ENCODE results near the gene LGALS4.
"Not testable (repeated sequence)": the region's sequence is repeated elsewhere in the genome, so short reads cannot be mapped to it uniquely, and the experiment has no call there.

The LGALS4 gene

DNA sequence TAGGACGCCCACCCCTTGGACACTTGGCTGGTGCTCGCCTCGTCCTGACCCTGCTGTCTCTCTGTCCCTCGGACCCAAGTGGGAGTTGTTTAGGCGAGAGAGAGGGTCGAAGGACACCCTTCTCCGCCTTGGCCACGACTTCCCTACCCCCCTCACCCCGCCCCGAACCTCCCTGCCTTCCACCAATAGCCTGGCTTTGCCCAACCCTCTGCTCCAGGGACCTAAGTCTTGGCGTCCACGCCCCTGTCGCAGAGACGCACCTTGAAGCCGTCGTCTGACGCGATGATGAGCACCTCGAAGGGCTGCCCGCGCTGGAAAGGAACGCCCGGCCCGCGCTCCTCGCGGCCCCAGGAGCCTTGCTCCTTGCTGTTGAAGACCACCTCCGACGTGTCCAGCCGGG, 41.2 kb downstream of the LGALS4 start:
- not testable (repeated sequence) for FAIRE-seq; DNase-seq (ENCODE audit: low spot score)

DNA sequence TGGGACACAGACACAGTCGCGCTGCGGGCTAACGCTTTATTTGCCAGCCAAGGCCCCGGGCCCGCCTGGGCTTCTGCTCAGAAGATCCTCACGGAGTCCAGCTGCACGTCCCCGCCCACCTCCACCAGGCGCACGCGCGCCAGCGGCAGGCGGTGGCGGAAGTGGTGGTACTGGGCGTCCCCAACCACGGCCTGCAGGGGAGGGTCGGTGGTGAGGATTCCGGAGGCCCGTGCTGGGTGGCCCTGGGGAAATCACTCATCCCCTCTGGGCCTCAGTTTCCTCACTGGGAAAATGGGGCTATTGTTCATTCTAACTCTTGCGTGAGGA, 41.8 kb downstream of the LGALS4 start:
- FAIRE-seq; DNase-seq (ENCODE audit: low spot score): not testable (repeated sequence)

- not testable (repeated sequence) for DNase-seq (ENCODE audit: low spot score); FAIRE-seq
Measured at GRCh38 chr19:38770228-38770948, 42.4 kb downstream of the LGALS4 start.

- DNase-seq (ENCODE audit: low spot score) (no peak), FAIRE-seq (no peak)
Measured at GRCh38 chr19:38769635-38770211, 43.0 kb downstream of the LGALS4 start.

DNA sequence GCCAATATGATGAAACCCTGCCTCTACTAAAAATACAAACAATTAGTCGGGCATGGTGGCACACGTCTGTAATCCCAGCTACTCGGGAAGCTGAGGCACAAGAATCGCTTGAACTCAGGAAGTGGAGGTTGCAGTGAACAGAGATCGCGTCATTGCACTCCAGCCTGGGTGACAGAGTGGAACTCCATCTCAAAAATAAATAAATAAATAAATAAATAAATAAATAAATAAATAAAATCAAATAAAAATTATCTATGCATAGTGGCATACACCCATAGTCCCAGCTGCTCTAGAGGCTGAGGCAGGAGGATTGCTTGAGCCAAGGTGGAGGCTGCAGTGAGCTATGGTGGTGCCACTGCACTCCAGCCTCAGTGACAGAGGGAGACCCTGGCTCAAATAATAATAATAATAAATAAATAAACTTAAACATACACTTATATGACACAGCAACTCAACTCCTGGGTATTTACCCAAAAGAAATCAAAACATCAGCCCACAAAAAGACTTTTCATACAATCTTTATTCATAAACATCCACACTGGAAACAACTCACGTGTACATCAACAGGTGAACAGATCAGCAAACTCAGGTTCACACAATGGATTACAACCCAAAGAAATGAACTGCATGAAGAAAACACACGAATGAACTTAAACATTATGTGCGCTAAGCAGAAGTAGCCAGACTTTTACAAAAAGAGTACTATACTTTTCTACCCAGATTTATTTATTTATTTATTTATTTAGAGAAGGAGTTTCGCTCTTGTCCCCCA, 46.3 kb downstream of the LGALS4 start:
- FAIRE-seq = no peak
- DNase-seq (ENCODE audit: low spot score) = no peak

- FAIRE-seq = no peak
- no peak for DNase-seq (ENCODE audit: low spot score)
Measured at GRCh38 chr19:38765214-38765613, 47.5 kb downstream of the LGALS4 start.

- FAIRE-seq (peak; percentile 95), DNase-seq (ENCODE audit: low spot score) (peak; percentile 64)
Measured at GRCh38 chr19:38763795-38764220, 48.9 kb downstream of the LGALS4 start.

DNA sequence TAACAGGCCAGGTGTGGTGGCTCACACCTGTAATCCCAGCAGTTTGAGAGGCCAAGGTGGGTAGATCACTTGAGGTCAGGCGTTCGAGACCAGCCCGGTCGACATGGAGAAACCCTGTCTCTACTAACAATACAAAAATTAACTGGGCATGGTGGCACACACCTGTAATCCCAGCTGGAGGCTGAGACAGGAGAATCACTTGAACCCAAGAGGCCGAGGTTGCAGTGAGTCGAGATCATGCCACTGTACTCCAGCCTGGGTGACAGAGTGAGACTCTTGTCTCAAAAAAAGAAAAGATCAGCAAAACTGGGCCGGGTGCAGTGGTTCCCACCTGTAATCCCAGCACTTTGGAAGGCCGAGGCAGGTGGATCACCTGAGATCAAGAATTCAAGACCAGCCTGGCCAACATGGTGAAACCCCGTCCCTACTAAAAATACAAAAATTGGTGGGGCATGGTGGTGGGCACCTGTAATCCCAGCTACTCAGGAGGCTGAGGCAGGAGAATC, 50.8 kb downstream of the LGALS4 start:
- DNase-seq (ENCODE audit: low spot score); FAIRE-seq: not testable (repeated sequence)

DNA sequence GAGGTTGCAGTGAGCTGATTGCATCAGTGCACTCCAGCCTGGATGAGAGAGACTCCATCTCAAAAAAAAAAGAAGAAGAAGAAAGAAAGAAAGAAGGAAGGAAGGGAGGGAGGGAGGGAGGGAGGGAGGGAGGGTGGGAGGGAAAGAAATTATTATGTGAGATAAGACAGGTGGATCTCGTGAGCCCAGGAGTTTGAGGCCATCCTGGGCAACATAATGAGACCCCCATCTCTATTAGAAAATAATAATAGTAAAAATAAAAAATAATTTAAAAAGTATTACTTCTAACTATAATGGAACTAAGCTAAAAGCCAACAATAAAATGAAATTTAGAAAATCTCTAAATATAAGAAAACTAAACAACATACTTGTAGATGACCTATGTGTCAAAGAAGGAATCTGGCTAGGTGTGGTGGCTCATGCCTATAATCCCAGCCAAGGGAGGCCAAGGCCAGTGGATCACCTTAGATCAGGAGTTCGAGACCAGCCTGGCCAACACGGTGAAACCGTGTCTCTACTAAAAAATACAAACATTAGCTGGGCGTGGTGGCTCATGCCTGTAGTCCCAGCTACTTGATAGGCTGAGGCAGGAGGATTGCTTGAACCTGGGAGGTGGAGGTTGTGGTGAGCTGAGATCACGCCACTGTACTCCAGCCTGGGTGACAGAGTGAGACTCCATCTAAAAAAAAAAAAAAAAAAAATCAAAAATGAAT, 51.8 kb downstream of the LGALS4 start:
- DNase-seq (ENCODE audit: low spot score); FAIRE-seq: not testable (repeated sequence)

DNA sequence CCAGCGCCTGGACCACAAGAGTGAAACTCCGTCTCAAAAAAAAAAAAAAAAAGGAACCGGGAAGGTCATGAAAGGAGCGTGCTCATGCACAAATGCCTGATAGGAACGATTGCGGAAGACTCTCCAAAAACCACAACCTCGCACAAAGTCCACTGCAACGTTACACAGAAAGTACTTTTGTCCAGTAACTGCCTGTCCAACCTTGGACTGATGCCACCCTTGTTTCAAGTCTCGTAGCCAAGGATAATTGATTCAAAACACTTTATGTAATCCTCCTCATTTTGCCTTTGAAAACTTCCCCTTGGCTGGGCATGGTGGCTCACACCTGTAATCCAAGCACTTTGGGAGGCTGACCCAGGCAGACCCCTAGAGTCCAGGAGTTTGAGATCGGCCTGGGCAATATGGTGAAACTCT, 53.1 kb downstream of the LGALS4 start:
- peak; percentile 85 for FAIRE-seq
- peak; percentile 63 for DNase-seq (ENCODE audit: low spot score)

- DNase-seq (ENCODE audit: low spot score); FAIRE-seq: not testable (repeated sequence)
Measured at GRCh38 chr19:38754196-38754595, 58.5 kb downstream of the LGALS4 start.

DNA sequence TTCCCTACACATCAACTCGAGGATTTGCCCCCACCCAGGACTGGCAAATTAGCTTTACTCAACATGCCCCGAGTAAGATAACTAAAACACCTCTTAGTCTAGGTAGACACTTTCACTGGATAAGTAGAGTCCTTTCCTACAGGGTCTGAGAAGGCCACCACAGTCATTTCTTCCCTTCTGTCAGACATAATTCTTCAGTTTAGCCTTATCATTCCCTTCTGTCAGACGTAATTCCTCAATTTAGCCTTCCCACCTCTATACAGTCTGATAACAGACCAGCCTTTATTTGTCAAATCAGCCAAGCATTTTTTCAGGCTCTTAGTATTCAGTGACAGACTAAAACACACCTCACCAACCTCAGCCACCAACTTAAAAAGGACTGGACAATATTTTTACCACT, 59.0 kb downstream of the LGALS4 start:
- not testable (repeated sequence) for DNase-seq (ENCODE audit: low spot score); FAIRE-seq

Data from RCC 7860 (cell line).